ENCODE measurements around the gene TPCN2.

DNA sequence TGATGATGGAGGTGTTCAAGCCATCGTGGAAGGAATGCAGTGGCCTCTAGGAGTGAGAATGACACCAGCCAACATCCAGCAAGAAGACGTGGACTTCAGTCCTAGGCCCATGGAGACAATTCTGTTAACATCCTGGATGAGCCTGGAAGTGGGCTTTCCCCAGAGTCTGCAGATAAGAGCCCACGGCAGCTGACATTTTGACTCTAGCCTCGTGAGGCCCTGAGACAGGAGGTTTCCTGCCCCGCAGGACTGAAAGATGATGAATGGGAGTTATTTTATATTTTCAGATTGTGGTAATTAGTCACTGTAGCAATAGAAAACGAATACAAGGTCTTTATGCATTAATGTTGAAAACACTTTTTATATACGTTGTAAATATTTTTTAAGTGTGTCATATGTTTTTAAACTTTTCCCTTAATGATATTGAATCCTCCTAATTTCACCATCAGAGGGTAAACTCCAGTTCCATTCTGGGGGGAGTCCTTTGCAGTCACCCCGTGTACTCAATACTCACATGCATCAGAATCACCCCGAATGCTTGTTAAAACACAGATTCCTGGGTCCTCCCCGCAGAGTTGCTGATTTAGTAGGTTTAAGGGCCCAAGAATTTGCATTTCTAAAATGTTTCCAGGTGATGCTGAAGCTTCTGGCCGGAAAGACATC lies 570 bp upstream of the TPCN2 start:
- TF ChIP-seq, protein P1, sequence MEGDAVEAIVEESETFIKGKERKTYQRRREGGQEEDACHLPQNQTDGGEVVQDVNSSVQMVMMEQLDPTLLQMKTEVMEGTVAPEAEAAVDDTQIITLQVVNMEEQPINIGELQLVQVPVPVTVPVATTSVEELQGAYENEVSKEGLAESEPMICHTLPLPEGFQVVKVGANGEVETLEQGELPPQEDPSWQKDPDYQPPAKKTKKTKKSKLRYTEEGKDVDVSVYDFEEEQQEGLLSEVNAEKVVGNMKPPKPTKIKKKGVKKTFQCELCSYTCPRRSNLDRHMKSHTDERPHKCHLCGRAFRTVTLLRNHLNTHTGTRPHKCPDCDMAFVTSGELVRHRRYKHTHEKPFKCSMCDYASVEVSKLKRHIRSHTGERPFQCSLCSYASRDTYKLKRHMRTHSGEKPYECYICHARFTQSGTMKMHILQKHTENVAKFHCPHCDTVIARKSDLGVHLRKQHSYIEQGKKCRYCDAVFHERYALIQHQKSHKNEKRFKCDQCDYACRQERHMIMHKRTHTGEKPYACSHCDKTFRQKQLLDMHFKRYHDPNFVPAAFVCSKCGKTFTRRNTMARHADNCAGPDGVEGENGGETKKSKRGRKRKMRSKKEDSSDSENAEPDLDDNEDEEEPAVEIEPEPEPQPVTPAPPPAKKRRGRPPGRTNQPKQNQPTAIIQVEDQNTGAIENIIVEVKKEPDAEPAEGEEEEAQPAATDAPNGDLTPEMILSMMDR (IDR thresholded peaks at IDR 0.05; ENCODE audit: low read depth, low read length) = no peak
- TF ChIP-seq POLR2A (IDR thresholded peaks at IDR 0.05; ENCODE audit: extremely low read depth, insufficient read length) = no peak
- TF ChIP-seq, protein P2, sequence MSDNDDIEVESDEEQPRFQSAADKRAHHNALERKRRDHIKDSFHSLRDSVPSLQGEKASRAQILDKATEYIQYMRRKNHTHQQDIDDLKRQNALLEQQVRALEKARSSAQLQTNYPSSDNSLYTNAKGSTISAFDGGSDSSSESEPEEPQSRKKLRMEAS (IDR thresholded peaks at IDR 0.05; ENCODE audit: low read depth, low read length) = no peak
- no peak for TF ChIP-seq MYC (IDR thresholded peaks at IDR 0.05; ENCODE audit: low read depth, low read length)
